Activated naive CD8-positive, alpha-beta T cell treated with anti-CD3 and anti-CD28 coated beads for 36 hours (primary cell): Measurements from ENCODE around the gene HTRA1. TPM values are rescaled to one million over a fixed set of nuclear protein-coding genes. Genes with fewer than 3 reads are reported as not detected.

Experiments used
- DNase-seq: peaks from one replicate; pipeline ENCODE4 v3.0.0; 2021
- H3K27ac Mint-ChIP-seq: one replicate; pipeline ENCODE4 v1.8.0; 2022; ENCODE audit warnings: mild to moderate bottlenecking, moderate library complexity, mixed read lengths
- H3K27me3 Mint-ChIP-seq: one replicate; pipeline ENCODE4 v1.8.0; 2022; ENCODE audit warnings: mild to moderate bottlenecking, mixed read lengths
- H3K36me3 Mint-ChIP-seq: one replicate; pipeline ENCODE4 v1.8.0; 2021; ENCODE audit warnings: mild to moderate bottlenecking, mixed read lengths
- H3K4me1 Mint-ChIP-seq: one replicate; pipeline ENCODE4 v1.8.0; 2021; ENCODE audit warnings: mixed read lengths
- H3K4me3 Mint-ChIP-seq: one replicate; pipeline ENCODE4 v1.8.0; 2022; ENCODE audit warnings: mild to moderate bottlenecking, moderate library complexity, mixed read lengths
- H3K9me3 Mint-ChIP-seq: one replicate; pipeline ENCODE4 v1.8.0; 2022; ENCODE audit warnings: mixed read lengths
- total RNA-seq, 2 experiments: library from RNA; stranded (reverse); gene quantifications; one replicate each; pipeline ENCODE4 v1.2.3, GENCODE V29; 2021

HTRA1 gene
- total RNA-seq, 2 experiments from 2014 or later: not detected

GRCh38 chr10:122550983-122551382, 89.6 kb downstream of the HTRA1 start:
- Mint-ChIP-seq H3K4me3 (no peak overlapping the region), H3K36me3 (no peaks in the 10 kb centered on the region), H3K9me3 (no peaks in the 10 kb centered on the region), H3K4me1 (peaks cover 12% of the 10 kb centered on the region), H3K27ac (no peak overlapping the region), H3K27me3 (no peaks in the 10 kb centered on the region)
- DNase-seq: no peak

GRCh38 chr10:122551450-122551849, 90.1 kb downstream of the HTRA1 start:
- Mint-ChIP-seq H3K4me3 (no peak overlapping the region), H3K9me3 (no peaks in the 10 kb centered on the region), H3K27ac (no peak overlapping the region)

GRCh38 chr10:122553341-122553740, 92.0 kb downstream of the HTRA1 start:
- H3K36me3 Mint-ChIP-seq: no peaks in the 10 kb centered on the region
- no peak overlapping the region for H3K4me3 Mint-ChIP-seq
- H3K9me3 Mint-ChIP-seq: no peaks in the 10 kb centered on the region
- DNase-seq: no peak
- peaks cover 14% of the 10 kb centered on the region for H3K4me1 Mint-ChIP-seq
- H3K27ac Mint-ChIP-seq: no peak overlapping the region
- no peaks in the 10 kb centered on the region for H3K27me3 Mint-ChIP-seq

More at GRCh38 chr10:122551450-122551849, 90.1 kb downstream of the HTRA1 start:
- peak; percentile 53 for DNase-seq
- Mint-ChIP-seq H3K4me1 (peaks cover 12% of the 10 kb centered on the region), H3K27me3 (no peaks in the 10 kb centered on the region), H3K36me3 (no peaks in the 10 kb centered on the region)

- Mint-ChIP-seq H3K27me3 (no peaks in the 10 kb centered on the region), H3K9me3 (no peaks in the 10 kb centered on the region)
- no peak for DNase-seq
Measured at GRCh38 chr10:122554131-122555036, 93.0 kb downstream of the HTRA1 start.

GRCh38 chr10:122555442-122555841, 94.1 kb downstream of the HTRA1 start:
- Mint-ChIP-seq H3K27ac (no peak overlapping the region), H3K9me3 (no peaks in the 10 kb centered on the region), H3K36me3 (no peaks in the 10 kb centered on the region), H3K4me3 (no peak overlapping the region), H3K27me3 (no peaks in the 10 kb centered on the region), H3K4me1 (peaks cover 27% of the 10 kb centered on the region)
- DNase-seq: no peak

More at GRCh38 chr10:122554131-122555036, 93.0 kb downstream of the HTRA1 start:
- H3K36me3 Mint-ChIP-seq: no peaks in the 10 kb centered on the region
- H3K27ac Mint-ChIP-seq: no peak overlapping the region
- H3K4me3 Mint-ChIP-seq: no peak overlapping the region
- peaks cover 24% of the 10 kb centered on the region for H3K4me1 Mint-ChIP-seq

GRCh38 chr10:122557516-122557915, 96.2 kb downstream of the HTRA1 start:
- Mint-ChIP-seq H3K27me3 (peaks cover 9% of the 10 kb centered on the region), H3K36me3 (no peaks in the 10 kb centered on the region), H3K4me1 (peaks cover 26% of the 10 kb centered on the region), H3K9me3 (no peaks in the 10 kb centered on the region), H3K27ac (no peak overlapping the region), H3K4me3 (no peak overlapping the region)
- no peak for DNase-seq

GRCh38 chr10:122558452-122558851, 97.1 kb downstream of the HTRA1 start:
- no peak for DNase-seq
- Mint-ChIP-seq H3K4me1 (peaks cover 26% of the 10 kb centered on the region), H3K27ac (no peak overlapping the region), H3K9me3 (no peaks in the 10 kb centered on the region), H3K4me3 (no peak overlapping the region), H3K27me3 (peaks cover 9% of the 10 kb centered on the region), H3K36me3 (no peaks in the 10 kb centered on the region)

- H3K4me1 Mint-ChIP-seq: peaks cover 26% of the 10 kb centered on the region
- H3K36me3 Mint-ChIP-seq: no peaks in the 10 kb centered on the region
- peaks cover 15% of the 10 kb centered on the region for H3K27me3 Mint-ChIP-seq
- no peak for DNase-seq
- no peak overlapping the region for H3K4me3 Mint-ChIP-seq
- no peak overlapping the region for H3K27ac Mint-ChIP-seq
- no peaks in the 10 kb centered on the region for H3K9me3 Mint-ChIP-seq
Measured at GRCh38 chr10:122559228-122559627, 97.9 kb downstream of the HTRA1 start.

- no peak within 1 kb of the TSS for H3K4me3 Mint-ChIP-seq
- peaks cover 26% of the 10 kb centered on the region for H3K4me1 Mint-ChIP-seq
- H3K27me3 Mint-ChIP-seq: peaks cover 15% of the 10 kb centered on the region
- no peak within 1 kb of the TSS for H3K27ac Mint-ChIP-seq
- H3K36me3 Mint-ChIP-seq: no peaks in the 10 kb centered on the region
- DNase-seq: no peak
- H3K9me3 Mint-ChIP-seq: no peaks in the 10 kb centered on the region
Measured at GRCh38 chr10:122560279-122560804, 99.0 kb downstream of the HTRA1 start, which contains the start of gene DMBT1. TSS of gene DMBT1 (plus strand) at chr10:122560754. CDS start at chr10:122560771, 17 bp downstream.

- H3K27ac Mint-ChIP-seq: no peak overlapping the region
- DNase-seq: no peak
- H3K27me3 Mint-ChIP-seq: peaks cover 19% of the 10 kb centered on the region
- H3K36me3 Mint-ChIP-seq: no peaks in the 10 kb centered on the region
- no peaks in the 10 kb centered on the region for H3K9me3 Mint-ChIP-seq
- H3K4me3 Mint-ChIP-seq: no peak overlapping the region
- H3K4me1 Mint-ChIP-seq: peaks cover 26% of the 10 kb centered on the region
Measured at GRCh38 chr10:122561212-122561611, 99.9 kb downstream of the HTRA1 start.

GRCh38 chr10:122561792-122562191, 100.4 kb downstream of the HTRA1 start:
- Mint-ChIP-seq H3K4me1 (peaks cover 26% of the 10 kb centered on the region), H3K36me3 (no peaks in the 10 kb centered on the region), H3K9me3 (no peaks in the 10 kb centered on the region), H3K27ac (no peak overlapping the region), H3K27me3 (peaks cover 19% of the 10 kb centered on the region), H3K4me3 (no peak overlapping the region)
- no peak for DNase-seq

Other genes starting within 250 kb of the HTRA1 start
- not detected for gene BTBD16, start 190.3 kb upstream of the HTRA1 start, total RNA-seq
- 10 to 100 TPM; 17.1 to 18.8 TPM for gene PLEKHA1, start 86.8 kb upstream of the HTRA1 start, total RNA-seq
- not detected for gene ARMS2, start 6.9 kb upstream of the HTRA1 start, total RNA-seq
- not detected for gene DMBT1, start 99.2 kb downstream of the HTRA1 start, total RNA-seq
- gene C10orf120, start 238.3 kb downstream of the HTRA1 start, total RNA-seq: not detected